K562 (cell line): Measurements from ENCODE around the gene C6orf58. TPM values are rescaled to one million over a fixed set of nuclear protein-coding genes. Genes with fewer than 3 reads are reported as not detected.

Experiments used
- HDAC8 ChIP-seq: fragments of 450-650 bp; IDR thresholded peaks from 2 replicates; pipeline ENCODE4 v1.6.1; 2016; ENCODE audit warnings: mild to moderate bottlenecking, missing genetic modification characterization, moderate library complexity, missing compliant biosample characterization
- IRF1 ChIP-seq: sonication (generic); formaldehyde crosslinking; IDR thresholded peaks from 2 replicates; pipeline ENCODE4 v1.8.0; 2022; ENCODE audit warnings: missing genetic modification reagents, mild to moderate bottlenecking, borderline replicate concordance
- PHF20 ChIP-seq: fragments of 450-650 bp; IDR thresholded peaks from 2 replicates; pipeline ENCODE4 v1.6.1; 2018; ENCODE audit not compliant: partially characterized antibody
- RAD21 ChIP-seq, 2 experiments: fragments of 250-450 bp in 1 of 2; fragments of 450-650 bp in 1 of 2; sonication (Bioruptor Pico) in 1 of 2; formaldehyde crosslinking in 1 of 2; IDR thresholded peaks in 1 of 2; conservative IDR thresholded peaks in 1 of 2; 2 replicates each; pipeline versions ENCODE4 v1.4.0 to v1.8.0; 2020 to 2022; ENCODE audit warnings: mild to moderate bottlenecking in 2 of 2, moderate library complexity in 1 of 2
- ZFP30 ChIP-seq: fragments of 250-450 bp; sonication (Bioruptor Pico); IDR thresholded peaks from 2 replicates; pipeline ENCODE4 v1.8.0; 2022; ENCODE audit warnings: moderate library complexity, mild to moderate bottlenecking, inconsistent platforms, borderline replicate concordance
- ZNF407 ChIP-seq: fragments of 450-650 bp; IDR thresholded peaks from 2 replicates; pipeline ENCODE4 v1.6.1; 2016; ENCODE audit warnings: low read depth
- polyA plus RNA-seq, 8 experiments: library from polyadenylated mRNA; depleted of rRNA in 4 of 8; stranded (reverse) in 5 of 8; unstranded in 3 of 8; fragments of >200 nt; fragmentation: Nextera tagmentation in 2 of 8; fragmentation: Illumina TruSeq in 1 of 8; extraction: Ambion mirVana in 2 of 8; extraction: Trizol in 1 of 8; gene quantifications; 2 replicates each; pipeline versions ENCODE4 v1.2.1 to v1.2.3, GENCODE V29; 2011 to 2014; ENCODE audit warnings: inconsistent platforms in 1 of 8, missing spikeins in 1 of 8
- total RNA-seq, 7 experiments: library from RNA; depleted of rRNA in 6 of 7; stranded (reverse); fragments of >200 nt in 6 of 7; fragmentation: Illumina TruSeq in 2 of 7; extraction: Trizol in 2 of 7; gene quantifications; 2 replicates each; pipeline versions ENCODE4 v1.2.1 to v1.2.3, GENCODE V29; 2011 to 2021; ENCODE audit warnings: low replicate concordance in 1 of 7

The C6orf58 gene
- total and polyA plus RNA-seq, 9 of the 15 experiments (the other 6 are each of a cell fraction or from before 2014, with no cell fraction given): 0.04 TPM; not detected in 8

GRCh38 chr6:127566651-127567050 is 10.3 kb upstream of the C6orf58 start (continued):
- TF ChIP-seq PHF20 (no peak), ZNF407 (no peak), IRF1 (CRISPR knock-in tag) (no peak), HDAC8 (tag) (no peak), RAD21 (CRISPR knock-in tag; conservative IDR thresholded peaks at IDR 0.05 in 1 of 2, IDR thresholded peaks at IDR 0.05 in 1 of 2) (no peak), ZFP30 (CRISPR knock-in tag) (no peak)
